ENCODE measurements around the gene CYLC1. TPM values are rescaled to one million over a fixed set of nuclear protein-coding genes. Genes with fewer than 3 reads are reported as not detected.

The CYLC1 gene, protein sequence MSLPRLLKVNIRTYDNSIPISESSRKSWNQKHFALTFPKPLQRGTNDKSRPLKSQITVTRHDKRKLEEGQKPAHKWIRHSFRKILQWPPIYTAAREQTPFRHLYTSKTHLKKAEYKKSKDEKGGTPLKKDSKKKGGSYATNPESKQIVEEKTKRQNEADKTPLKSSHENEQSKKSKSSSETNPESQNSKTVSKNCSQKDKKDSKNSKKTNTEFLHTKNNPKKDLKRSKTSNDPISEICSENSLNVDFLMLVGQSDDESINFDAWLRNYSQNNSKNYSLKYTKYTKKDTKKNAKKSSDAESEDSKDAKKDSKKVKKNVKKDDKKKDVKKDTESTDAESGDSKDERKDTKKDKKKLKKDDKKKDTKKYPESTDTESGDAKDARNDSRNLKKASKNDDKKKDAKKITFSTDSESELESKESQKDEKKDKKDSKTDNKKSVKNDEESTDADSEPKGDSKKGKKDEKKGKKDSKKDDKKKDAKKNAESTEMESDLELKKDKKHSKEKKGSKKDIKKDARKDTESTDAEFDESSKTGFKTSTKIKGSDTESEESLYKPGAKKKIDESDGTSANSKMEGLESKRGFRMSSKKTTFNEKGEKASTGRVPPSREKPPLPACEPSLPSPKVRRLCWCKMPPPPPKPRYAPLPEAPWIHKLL
- not detected in 2 replicates for total RNA-seq

DNA sequence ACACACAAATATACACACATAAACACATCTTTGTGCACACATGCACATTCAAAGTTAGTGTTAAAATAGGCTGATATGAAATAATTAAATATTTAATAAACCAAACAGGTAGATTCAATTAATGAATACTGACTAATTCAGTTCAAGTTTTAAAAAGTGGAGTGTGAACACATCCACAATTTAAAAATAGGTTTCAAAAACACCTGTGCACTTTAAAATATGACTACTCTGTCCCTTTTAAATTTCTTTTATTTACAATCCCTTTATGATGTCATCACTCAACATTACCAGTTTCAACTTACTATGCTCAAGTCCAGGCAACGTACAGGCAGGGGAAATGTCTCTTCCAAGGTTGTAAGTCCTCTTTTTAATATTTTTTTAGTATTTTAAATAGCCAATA, at the start of gene CYLC1:
CYLC1 (plus strand) TSS at position 301 of the 400 bp plus-strand sequence; CDS start at position 338, 37 bp downstream.
- DNase-seq (ENCODE audit: low read depth in 2 of 2): no peak

DNA sequence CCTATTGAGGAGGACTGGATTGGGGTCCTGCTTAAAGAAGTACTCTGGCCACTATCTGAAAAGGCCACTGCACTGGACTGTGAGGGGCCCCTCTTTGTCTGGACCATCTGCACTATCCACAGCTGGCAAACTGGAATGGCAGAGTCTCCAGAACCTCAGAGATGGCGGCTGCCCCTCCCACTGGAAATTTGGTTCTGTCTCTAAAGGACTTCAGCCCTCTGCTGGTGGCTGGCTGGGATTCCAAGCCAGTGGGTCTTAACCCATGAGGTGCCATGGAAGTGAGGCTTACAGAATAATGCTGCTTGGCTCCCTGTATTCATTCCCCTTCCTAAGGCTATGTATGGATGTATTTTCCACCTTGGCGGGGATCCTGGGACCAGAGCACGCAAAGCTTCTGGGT, 41.6 kb upstream of the CYLC1 start:
- DNase-seq (ENCODE audit: low read depth in 2 of 2): no peak

DNA sequence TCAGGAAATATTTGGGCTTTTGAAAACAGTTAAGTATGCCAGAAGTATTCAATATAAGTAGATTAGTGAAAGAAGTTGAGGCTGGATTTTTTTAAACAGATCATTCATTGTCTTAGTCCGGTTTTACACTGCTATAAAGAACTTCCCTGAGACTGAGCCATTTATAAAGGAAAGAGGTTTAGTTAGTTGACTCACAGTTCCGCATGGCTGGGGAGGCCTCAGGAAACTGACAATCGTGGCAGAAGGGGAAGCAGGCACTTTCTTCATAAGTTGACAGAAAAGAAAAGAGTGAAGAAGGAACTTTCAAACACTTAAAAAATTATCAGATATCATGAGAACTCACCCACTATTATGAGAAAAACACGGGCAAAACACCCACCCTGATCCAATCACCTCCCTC, 31.1 kb upstream of the CYLC1 start:
- DNase-seq (ENCODE audit: low read depth in 2 of 2): no peak

DNA sequence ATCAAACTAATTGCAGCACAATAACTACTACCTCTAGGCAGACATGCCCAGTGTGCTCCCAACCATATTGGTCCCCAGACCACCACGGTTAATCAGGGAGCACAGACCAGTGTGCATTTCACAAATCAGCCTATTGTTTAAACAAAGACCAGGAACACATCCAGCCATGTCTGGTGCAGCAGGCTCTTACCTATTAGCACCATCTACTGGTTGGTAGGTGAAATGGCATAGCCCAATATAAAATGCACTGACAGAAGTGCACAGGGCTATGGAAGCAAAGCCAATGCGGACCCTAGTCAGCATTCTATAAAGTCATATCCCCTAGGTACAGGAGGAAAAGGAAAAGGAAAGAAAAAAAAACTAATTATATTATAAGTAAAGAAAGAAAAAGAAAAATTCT, 15.5 kb upstream of the CYLC1 start:
- peak; percentile 29 to 55 for DNase-seq (ENCODE audit: low read depth in 2 of 2)

DNA sequence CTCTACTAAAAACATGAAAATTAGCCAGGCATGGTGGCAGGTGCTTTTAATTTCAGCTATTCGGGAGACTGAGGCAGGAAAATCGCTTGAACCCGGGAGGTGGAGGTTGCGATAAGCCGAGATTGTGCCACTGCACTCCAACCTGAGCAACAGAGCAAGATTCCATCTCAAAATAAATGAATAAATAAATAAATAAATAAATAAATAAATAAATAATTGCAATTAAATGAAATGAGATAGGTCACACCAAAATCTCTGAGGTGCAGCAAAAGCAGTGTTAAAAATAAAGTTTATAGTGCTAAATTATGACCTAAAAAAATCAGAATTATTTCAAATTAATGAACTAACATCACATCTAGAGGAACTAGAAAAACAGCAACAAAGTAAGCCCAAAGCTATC, 13.6 kb upstream of the CYLC1 start:
- no peak for DNase-seq (ENCODE audit: low read depth in 2 of 2)

DNA sequence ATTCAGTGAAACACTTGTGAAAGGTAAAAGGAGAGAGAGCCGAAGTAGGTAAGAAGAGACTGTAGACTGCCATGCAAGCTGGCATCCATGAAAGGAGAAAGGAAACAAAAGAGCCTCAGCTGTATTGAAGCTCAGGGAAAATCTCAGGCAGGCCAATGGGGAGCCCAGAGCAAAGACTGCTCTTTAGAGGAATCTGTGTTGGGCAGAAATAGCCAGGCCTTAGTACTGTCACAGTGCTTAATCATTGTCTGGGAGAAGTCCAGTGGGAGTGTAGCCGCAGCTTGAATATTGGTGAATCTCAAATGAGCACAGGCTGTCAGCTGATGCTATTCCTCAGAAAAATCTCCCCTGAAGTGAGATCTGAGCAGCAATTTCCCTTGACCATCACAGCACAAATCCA, 27.6 kb downstream of the CYLC1 start:
- DNase-seq (ENCODE audit: low read depth in 2 of 2): no peak

DNA sequence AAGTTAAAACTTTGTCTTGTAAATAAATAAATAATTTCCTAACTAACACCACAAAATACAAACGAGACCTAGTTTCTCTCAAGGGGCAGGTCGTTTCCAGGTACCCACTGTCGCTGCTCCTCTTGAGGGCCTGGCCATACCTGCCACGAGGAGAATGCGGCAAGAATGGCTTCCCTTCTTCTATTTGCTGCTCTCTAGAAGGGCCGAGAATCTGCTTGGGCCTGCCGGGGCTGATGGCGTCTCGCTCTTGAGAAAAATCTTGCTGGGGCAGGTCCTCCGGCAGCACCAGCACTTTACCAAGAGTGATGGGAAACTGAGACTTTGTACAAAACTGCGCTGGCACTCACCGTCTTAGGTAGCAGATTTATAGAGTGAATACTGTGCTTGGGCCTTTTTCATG, 31.5 kb downstream of the CYLC1 start:
- no peak for DNase-seq (ENCODE audit: low read depth in 2 of 2)

DNA sequence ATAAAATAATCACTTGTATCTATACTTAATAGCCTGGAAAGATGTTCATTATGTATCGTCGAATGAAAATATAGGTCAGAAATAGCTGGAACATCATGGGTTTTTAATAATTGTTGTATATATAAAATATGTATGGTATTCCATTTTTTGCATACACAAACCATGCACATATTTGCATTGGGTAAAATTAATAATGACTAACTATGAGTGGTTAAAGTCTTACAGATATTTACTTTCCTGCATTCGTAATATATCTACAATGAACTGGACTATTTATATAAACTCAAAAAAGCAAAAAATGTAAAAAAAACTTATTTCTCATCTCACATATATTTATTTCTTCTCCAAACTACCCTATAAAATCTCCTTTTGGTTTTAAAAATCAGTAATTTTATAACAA, 46.0 kb downstream of the CYLC1 start:
- no peak for DNase-seq (ENCODE audit: low read depth in 2 of 2)

DNA sequence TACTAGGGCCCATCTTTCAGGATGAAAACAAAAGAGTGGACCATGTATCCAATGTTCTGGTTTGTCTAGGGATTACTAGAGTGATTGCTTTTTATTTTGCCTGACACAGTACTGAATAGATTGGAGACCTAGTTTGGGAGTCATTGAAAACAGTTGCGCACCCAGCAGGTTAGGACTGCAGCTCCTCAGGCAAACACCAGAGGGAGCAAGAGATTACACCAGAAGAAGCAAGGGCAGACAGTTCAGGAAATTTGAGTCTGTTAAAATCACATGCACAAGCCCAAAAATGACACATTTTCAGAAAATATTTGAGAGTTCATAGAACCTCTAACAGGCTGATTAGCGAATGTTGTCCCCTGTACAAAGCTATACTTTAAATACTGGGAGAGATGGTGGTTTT, 55.6 kb downstream of the CYLC1 start:
- DNase-seq (ENCODE audit: low read depth in 2 of 2): peak in 1 of 2 donors; percentile 14

DNA sequence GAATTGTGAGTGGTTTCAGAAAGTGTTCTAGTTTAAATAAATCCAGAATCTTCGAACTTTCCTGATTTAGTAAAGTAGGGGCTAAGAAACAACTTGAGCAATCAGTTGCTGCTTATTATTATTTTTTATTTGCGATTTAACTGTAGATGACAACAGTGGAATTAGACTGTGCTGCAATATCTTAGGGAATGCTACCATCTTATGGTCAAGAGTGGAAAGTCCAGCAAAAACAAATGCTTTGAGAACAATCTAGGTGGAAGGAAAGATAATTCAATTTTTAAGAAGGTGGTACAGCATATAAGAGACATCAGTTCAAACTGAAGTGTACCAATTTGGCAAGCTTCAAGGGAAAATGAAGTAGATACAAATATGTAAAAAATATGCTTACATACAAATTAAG, 73.3 kb downstream of the CYLC1 start:
- no peak for DNase-seq (ENCODE audit: low read depth in 2 of 2)

All from lung microvascular endothelial cell (primary cell).